DND-41 (cell line): ENCODE measurements around the gene RAB9B.

Experiments
- CTCF ChIP-seq: IDR thresholded peaks from 2 replicates; pipeline ENCODE4 v1.5.1; 2012; ENCODE audit warnings: borderline replicate concordance, low read length, moderate library complexity, mild to moderate bottlenecking; ENCODE audit not compliant: poor library complexity, severe bottlenecking; ENCODE audit errors: extremely low read depth
- EZH2 ChIP-seq: IDR thresholded peaks from 3 replicates; pipeline ENCODE4 v1.6.1; 2012; ENCODE audit warnings: borderline replicate concordance, low read depth, mild to moderate bottlenecking, moderate library complexity, low read length, inconsistent platforms; ENCODE audit not compliant: severe bottlenecking

GRCh38 chrX:103782640-103783039 is 49.4 kb downstream of the RAB9B start:
- no peak for TF ChIP-seq CTCF
- TF ChIP-seq EZH2, result no peak
